GM21367 (cell line): Measurements from ENCODE around the gene TNNC1.

Source experiments
- ATAC-seq: cut with Tn5 transposase; IDR thresholded peaks from one replicate; pipeline ENCODE4 v1.9.1; 2021; ENCODE audit not compliant: unreplicated experiment

TNNC1 gene

DNA sequence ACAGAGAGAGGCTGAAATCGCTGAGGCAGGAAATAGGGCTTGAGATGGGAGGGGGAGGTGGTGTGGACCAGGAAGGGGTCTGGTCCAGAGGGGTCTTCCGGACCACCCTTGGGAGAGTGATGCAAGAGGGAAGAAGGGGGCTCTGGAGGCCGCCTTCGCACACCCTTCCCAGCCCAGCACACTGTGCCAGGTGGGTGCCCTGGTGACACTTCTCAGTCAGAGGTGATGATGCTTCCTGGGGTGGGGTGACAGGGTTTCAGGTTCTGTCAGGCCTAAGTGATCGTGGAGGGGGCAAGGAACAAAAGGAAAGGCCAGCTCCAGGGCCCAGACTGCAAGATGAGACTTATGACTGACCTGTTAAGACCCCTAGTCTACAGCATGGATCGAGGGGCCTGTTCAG lies 21.6 kb downstream of the TNNC1 start:
- no peak for ATAC-seq

DNA sequence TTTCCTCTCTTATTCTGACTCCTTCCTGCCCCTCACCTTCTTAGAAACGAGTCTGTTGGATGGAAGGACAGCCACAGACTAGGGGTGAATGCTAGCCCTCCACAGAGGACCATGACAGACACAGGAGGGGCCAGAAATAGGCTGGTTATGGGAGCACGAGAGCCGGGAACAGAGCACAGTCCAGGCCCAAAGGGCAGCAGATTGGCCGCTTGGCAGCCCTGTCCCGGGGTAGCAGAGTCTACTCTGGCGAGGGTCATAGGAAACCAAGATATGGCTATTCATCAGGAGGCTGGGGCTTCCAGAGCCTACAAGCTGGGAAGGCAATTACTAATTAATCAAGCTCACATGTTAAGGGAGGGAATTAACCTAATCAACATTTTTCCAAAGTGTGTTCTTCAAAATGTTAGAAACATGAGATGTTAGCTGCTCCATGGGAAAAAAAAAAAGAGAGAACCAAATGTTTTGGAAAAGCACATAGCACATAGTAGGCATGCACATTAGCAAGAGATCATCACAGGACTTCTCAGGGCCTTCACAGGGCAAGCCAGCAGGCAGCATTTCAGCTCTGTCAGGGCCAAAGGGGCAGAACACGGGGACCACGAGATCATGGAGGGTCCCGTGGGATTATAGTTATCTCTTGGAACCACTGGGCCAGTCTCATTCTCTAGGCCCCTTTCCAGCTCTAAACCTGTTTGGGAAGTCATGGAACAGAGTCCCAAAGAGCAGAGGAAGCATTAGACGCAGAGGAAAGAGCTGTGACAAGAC lies 22.2 kb downstream of the TNNC1 start:
- ATAC-seq, result no peak

DNA sequence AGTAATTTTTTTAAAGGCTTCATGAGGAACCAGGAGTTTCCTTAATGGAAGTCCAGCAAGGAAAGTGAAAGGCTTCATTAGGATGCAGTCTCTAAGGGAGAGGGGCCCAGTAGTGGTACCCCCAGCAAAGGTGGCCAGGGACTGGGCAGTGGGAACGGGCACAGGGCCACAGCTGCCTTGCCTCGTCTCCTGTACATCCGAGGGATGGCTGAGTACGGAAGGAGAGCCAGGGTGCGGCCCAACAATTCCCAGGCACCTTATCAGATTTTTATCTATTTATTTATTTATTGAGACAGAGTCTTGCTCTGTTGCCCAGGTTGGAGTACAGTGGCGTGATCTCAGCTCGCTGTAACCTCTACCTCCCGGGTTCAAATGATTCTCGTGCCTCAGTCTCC lies 23.4 kb downstream of the TNNC1 start:
- no peak for ATAC-seq

DNA sequence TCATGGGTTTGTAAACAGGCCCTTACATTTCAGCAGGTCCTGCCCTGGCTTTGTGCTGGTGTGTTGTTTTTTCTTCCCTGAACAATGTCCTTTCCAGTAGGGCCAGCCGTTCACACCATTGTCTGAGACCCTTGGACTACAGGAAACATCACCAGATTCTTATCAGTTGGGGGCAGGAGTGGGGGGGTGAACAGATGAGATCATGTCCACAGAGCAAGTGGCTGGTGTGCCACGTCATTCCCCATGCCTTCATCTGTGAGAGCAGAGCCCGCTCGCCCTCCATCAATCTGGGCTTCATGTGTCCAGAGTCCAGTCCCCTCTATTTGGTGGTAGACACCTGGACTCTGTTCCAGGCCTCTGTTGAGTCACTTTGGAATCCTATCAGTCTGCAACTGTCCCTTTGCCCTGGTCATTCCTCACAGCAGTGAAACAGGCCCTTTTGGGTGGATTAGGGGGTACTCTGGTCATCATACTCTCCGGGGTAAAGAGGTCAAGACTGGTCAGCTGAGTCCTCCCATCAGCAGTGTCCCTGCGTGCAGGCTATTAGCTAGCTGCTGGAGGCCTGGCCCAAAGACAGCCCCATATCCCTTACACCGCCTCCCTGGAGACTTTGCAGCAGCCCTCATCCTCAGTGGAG lies 23.9 kb downstream of the TNNC1 start:
- ATAC-seq, result no peak

DNA sequence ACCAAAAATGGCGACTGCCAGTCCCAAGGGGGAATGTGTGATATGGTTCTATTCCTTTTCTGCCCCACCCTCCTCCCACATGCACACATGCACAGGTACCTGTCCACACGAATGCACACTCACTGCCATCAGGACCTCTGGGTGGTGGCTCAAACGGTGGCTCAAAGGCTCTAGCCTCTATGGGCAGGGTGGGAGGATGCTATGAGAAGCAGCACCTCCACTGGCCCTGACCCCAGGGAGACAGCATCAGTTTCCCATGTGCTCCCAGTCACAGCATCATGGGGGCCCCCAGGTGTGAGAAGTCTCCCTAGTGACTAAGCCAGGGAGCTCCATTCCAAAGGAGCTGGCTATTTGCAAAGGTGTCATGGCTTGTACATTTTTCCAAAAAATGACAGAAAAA lies 24.8 kb downstream of the TNNC1 start:
- ATAC-seq, result no peak

DNA sequence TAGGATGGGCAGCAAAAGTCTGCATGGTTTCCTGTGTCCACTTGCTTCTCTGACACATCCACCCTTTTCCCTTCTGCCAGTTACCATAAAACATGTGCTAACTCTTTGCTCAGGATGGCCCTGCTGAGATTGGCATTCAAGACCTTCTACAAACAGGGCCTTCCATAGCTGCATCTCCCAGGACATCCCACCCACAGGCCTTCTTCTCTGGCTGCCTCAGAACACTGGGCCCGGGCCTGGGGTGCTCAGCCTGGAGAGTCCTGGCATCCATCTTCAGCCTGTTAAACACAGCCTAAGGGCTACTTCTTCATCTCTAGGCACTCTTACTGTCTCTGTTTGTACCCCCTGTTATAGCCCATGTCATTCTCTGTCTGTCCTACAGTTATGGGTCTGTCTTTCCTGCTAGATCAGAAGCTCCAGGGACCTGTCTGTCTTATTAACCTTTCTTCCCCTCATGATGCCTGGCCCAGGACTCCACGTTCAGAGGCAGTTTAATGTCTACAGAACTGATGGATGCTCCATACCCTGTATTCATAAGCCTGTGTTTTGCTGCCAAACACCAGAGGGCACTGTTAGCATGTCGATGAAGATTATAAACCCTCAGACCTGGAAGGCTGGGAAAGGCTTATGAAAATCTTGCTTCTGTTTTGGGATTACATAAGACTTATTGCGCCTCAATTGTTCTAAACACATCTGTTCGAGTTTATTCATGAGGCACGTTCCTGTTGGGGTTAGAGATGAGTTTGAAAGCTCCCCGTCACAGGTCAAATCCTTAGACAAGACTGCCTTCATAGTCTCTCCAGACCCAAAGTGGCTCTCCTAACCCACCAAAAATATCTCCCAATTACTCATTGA lies 25.5 kb downstream of the TNNC1 start:
- ATAC-seq, result no peak

DNA sequence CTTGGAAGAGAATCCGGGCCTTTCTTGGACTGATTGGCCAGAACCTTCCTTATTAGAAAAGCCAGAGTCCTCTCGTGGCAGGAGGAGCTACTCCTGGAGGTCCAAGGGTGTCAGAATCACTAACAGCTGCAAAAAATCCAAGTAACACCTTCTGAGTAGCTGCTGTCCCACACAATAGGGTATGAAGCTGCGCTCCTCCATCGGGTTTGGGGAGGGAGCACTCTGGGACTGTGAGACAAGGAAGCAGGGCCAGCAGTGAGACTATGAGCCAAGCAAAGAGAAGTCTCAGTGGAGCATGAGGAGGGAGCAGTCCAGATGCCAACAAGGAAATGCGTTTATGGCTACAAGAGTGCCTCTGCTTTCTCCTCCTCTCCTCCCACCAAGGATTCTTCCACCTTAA lies 30.7 kb downstream of the TNNC1 start:
- ATAC-seq, result no peak

DNA sequence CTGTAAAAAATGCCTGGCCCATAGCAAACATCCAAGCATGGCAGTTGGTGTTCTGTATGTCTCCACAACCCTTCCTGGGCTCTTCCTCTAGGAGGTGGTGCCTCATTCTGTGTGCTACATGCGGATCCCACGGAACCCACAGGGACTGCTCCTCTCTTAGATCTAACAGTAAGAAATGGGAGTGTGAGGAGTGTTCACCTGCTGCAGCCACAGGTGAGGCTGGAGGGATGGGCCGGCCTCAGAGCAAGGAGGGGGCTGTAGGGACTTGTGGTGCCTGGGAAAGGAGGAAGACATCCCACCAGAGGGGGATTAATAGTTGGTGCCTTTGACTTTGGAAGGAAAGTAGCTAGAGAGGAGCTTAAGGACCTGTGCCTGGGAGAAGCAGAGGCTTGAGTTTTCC lies 31.2 kb downstream of the TNNC1 start:
- no peak for ATAC-seq

DNA sequence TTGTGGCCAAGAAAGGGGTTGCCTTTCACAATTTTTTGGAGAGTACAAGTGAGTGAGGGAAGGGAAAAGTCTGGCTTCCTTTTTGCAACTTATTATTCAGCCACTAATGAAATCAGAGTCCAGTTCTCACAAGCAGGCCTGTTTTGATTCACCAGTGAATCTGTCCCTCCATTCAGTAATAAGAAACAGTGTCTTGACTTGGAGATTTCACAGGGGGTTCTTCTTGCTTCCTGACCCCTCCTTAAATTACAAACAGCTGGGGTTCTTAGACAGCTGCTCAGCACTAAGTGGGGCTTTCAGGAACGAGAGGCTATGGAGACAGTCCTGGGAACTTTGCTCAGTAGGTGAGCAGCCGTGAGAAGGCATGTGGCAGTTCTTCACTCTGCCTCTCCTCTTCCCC lies 33.5 kb downstream of the TNNC1 start:
- ATAC-seq, result no peak

DNA sequence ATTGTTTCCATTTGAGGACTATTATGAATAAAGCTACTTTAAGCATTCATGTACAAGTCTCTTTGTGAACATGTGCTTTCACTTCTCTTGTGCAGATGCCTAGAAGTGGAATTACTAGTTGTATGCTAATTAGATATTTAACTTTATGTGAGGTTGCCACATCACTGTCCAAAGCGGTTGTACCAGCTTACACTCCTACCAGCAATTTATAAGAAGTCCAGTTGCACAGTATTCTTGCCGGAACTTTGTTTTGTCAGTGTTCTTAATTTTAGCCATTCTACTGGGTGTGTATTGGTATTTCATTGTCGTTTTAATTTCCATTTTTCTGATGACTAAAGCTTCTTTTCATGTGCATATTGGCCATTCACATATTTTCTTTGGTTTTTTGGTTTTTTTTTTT lies 38.0 kb downstream of the TNNC1 start:
- ATAC-seq, result no peak

DNA sequence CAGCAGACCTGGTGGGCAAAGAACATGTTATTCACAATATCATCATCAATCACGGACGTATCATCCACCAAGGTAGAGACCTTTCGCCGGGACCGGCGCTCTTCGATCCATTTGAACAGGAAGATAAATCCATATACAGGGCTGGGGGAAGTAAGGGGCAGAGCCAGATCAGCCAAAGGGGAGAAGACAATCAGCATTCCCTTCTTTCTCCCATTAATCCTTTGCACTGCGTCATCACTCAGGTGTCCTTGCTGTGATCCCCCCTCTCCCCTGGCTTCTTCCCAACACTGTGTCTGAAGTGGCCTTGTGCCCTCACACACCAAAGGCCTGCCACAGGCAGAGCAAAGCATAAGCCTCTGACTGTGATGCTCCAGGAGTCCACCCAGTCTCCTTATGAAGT lies 45.4 kb downstream of the TNNC1 start:
- no peak for ATAC-seq

DNA sequence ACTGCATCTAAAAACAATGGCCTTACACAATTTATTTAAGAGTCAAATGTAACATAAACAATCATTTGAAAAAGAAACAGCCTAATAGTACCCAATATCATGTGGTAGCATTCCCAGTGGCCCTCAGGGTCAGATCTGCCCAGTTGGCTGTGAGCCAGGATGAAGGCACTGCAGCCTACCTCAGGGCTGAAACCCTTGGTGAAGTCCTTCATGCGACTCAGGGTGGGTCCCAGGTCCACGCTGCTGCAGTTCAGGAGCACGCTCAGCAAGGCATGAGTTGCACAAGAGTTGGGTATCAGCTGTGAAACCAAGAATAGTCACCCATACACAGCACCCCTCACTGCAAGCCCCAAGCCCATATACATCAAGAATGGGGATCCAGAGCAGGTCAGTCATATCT lies 46.1 kb downstream of the TNNC1 start:
- ATAC-seq, result no peak

DNA sequence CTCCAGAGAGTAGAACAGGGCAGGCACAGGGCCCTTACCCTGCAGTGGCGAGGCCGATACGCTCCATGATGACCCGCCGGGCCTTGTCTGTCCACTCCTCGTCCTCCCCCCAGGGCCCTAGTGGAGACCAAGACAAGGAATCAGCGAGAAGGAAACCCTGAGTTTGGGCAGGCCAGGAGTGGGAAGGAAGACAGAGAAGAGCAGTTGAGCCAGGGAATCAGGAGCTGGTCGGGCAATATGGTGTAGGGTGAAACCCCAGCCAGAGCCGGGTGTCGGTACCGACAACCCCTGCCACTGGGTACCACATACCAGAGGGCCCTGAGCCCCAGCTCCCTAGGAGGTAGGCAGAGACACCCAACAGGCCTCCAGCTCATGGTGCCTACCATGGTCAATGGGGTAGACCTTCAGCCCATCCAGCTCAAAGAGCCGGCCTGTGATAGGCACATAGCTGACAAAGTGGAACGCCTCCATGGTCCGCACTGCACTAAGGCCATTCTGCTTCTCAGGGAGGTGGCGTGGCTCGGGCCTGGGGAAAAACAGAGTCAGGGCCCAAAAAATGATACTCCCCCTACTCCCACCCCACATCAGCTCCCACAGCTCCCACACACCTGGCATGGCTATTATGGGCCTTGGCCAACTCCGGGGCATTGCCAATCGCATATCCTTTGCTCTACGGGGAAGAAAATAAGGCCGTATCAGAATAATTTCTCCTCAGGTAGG lies 46.9 kb downstream of the TNNC1 start:
- ATAC-seq, result no peak

DNA sequence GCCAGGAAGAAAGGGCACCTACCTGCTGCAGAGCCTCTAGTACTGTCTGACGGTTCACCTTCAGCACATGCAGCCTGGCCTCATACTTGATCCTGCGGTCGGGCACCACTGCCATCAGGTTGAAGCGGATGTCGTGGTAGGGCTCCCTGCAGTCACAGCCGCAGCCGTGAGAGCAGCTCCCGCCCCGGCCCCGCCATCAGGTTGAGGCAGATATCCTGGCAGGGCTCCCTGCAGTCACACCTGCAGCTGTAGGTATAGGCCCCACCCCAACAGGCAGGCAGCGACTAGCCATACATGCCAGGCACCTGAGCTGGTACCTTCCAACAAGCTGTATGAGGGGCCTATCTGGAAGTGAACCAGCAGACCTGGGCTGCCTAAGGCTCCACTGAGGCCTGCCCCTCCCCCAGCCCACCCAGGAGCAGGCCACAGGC lies 47.6 kb downstream of the TNNC1 start:
- no peak for ATAC-seq

DNA sequence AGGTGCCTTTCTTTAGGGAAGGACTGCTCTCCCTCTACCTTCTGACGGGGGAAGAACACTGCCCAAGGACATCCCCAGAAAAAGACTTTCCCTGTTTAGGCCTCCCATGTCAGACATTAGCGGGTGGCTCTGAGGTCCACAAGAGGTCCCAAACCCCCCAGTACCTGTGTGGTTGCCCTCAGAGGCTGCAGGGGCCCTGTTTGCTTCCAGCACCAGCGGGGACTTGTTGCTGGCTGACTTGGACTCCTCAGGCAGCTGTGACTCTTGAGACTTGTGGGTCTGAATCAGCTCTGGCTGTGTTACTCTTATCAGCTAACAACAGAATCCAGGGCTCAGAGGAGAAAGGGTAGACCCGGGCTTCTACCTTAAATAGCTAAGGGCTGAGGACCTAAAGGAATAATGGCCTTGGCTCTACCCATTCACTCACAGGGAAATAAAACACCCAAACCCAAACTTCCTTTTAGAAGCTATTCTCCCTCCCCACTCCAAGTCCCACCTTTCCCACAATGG lies 48.2 kb downstream of the TNNC1 start:
- ATAC-seq, result no peak

DNA sequence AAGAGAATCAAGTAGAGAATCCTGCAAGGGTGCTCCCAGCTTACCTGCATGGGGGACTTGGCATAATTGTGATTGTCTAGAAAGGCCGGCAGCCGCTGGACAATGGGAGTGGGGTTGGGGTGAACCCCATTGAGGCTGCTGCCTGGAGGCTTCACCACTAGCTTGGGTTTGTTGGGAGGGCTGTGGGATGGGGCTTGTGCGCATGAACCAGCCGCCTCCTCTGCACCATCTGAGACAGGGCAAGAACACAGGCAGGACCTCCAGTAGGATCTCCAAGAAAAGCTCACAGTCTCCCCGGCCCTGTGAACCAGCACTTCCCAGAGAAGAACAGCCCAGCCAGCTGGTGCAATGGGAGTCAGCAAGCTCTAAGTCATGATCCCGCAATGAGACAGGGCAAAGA lies 48.8 kb downstream of the TNNC1 start:
- ATAC-seq, result no peak

DNA sequence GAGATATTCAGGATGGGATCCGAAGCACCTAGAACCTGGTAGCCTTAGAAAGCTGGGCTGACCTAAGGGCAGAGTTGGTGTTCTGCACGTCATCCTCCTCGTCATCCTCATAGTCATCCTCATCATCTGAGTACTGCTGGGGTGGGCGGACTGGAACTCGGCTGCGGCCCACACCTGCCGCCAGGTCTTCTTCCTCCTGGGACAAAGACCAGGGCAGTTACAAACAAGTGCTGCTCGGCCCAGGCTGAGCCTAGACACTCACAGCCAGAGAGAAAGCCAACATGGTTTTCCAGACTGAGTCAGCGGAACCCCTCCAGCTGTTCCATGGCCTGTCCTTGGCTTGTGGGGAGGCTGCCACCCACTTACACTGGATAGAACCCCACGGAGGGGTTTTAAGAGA lies 49.5 kb downstream of the TNNC1 start:
- ATAC-seq, result no peak

DNA sequence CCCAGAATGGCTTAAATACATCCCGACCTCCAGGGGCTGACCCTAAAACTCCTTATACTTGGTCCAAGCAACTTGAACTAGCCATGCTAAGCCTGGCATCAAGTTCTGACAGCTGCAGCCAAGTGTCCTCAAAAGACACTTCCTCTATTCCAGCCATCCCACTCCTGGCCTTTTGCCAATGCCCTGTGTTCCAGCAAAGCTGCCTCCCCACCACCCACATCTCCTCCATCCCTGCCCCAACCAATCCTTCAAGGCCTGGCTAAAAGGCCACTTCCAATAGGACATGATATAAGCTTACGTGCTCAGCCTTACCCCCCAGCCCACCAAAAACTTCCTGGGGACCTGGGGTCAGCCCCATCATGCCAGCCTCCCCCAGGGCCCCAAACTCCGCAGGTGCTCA lies 49.9 kb downstream of the TNNC1 start:
- ATAC-seq, result no peak

DNA sequence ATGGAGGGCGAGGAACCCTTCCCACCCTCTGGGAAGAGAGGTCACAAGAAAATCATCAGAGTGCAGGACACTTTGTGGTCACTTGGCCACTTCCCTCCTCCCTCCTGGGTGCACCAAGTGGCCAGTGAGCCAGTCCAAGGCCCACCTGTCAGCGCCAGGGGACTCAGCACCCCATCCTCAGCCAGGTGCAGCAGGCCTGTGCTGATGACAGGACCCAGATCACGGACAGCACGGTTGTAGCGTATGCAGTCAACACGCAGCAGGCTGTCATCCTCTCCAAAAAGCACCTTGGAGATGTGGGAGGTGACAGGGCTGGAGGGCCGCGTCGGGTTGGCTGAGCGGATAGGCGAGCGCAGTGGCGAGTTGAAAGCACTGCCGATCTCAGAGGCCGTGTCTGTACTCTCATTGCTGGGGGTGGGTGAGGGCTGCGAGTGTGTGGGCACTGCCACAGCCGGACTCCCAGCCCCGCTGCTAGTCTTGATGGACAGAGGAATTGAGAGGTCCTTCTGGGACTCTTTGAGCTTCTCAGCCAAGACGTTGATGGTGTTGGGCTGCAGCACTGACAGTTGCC lies 50.5 kb downstream of the TNNC1 start:
- no peak for ATAC-seq

DNA sequence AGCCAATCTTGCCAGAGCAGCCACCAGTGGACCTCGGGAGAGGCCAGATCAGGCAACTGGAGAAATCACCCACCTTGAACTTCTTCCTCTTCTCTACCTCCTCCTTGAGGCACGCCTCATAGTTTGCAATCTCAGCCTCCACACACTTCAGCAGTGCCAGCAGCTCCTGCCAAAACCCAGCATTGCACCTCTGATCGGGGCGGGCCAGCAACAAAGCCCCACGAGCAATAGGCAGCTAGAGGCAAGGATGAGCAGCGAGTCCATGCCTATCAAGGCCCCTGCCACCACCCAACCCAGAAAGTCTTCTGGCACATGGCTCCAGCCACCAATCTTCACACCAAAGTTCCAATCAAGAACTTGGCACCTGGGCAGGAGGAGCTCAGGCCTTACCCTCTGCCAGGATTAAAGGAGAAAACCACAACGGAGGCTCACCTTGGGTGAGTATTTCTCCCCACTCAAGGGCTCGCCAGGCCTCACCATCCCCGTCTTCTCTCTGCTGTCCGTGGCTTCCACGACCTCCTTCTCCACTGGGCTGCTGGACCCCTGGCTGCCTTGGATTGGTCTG lies 51.1 kb downstream of the TNNC1 start:
- no peak for ATAC-seq
